Measurements from ENCODE around the gene SYF2. TPM values are rescaled to one million over a fixed set of nuclear protein-coding genes. Genes with fewer than 3 reads are reported as not detected.

The SYF2 gene
- total RNA-seq, 4 donors from 2014 or later: 32.7 to 52.2 (median 43.7) TPM

DNA sequence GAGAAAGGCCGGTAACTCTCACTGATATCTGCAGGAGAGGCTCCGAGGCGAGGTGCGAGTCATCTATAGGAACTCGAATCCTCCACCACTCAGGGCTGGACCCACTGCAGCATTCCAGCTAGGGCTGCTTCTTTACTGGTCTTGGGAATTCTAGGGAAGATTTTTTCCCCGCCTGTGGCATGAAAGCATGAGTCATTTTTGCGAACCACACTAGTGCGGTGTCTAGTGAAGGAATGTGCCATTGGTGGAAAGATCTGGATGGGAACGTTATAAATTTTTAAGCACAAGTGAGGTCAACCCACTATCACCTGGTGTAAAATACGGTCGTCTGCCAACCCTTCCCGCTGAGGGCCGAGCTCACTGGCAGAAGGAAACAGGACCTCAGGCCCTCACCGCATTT, 49.7 kb downstream of the SYF2 start:
- no peak for DNase-seq (ENCODE audit: low spot score in 2 of 2)
- TF ChIP-seq, protein P1, sequence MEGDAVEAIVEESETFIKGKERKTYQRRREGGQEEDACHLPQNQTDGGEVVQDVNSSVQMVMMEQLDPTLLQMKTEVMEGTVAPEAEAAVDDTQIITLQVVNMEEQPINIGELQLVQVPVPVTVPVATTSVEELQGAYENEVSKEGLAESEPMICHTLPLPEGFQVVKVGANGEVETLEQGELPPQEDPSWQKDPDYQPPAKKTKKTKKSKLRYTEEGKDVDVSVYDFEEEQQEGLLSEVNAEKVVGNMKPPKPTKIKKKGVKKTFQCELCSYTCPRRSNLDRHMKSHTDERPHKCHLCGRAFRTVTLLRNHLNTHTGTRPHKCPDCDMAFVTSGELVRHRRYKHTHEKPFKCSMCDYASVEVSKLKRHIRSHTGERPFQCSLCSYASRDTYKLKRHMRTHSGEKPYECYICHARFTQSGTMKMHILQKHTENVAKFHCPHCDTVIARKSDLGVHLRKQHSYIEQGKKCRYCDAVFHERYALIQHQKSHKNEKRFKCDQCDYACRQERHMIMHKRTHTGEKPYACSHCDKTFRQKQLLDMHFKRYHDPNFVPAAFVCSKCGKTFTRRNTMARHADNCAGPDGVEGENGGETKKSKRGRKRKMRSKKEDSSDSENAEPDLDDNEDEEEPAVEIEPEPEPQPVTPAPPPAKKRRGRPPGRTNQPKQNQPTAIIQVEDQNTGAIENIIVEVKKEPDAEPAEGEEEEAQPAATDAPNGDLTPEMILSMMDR (IDR thresholded peaks at IDR 0.05): no peak
- no peak for TF ChIP-seq POLR2A (IDR thresholded peaks at IDR 0.05)
- TF ChIP-seq EP300 (IDR thresholded peaks at IDR 0.05): no peak
- WGBS, 2 donors: 83 to 89% methylated on average over 14 of the region's 14 CpGs
- H3K4me1 ChIP-seq: no peaks in the 10 kb centered on the region
- no peak overlapping the region for H3K4me3 ChIP-seq
- no peaks in the 10 kb centered on the region for H3K36me3 ChIP-seq
- no peak overlapping the region for H3K27ac ChIP-seq
- no peaks in the 10 kb centered on the region for H3K9me3 ChIP-seq
- H3K27me3 ChIP-seq: peaks cover 0 to 16% of the 10 kb centered on the region in 2 donors

DNA sequence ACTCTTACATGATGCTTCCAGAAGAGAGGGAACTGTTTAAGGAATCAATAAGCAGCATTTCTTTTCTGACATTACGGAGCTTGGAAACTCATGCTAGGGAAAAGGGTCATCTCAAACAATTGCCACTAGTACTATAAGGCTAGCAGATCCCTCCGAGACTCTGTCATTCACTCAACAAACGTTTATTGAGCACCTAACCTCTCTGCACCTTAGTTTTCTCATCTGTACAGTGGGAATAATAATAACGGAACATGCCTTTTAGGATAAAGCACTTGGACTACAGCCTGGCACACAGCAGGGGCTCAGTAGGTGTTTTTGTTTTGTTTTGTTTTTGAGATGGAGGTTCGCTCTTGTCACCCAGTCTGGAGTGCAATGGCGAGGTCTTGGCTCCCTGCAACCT, 51.3 kb downstream of the SYF2 start:
- 80 to 86% methylated on average over 6 of the region's 6 CpGs for WGBS, 2 donors
- no peaks in the 10 kb centered on the region for H3K4me1 ChIP-seq
- H3K36me3 ChIP-seq: no peaks in the 10 kb centered on the region
- TF ChIP-seq POLR2A (IDR thresholded peaks at IDR 0.05): no peak
- TF ChIP-seq EP300 (IDR thresholded peaks at IDR 0.05): no peak
- TF ChIP-seq, protein P1 (IDR thresholded peaks at IDR 0.05): no peak
- H3K27me3 ChIP-seq: peaks cover 0 to 16% of the 10 kb centered on the region in 2 donors
- no peaks in the 10 kb centered on the region for H3K9me3 ChIP-seq
- no peak overlapping the region for H3K27ac ChIP-seq
- DNase-seq (ENCODE audit: low spot score in 2 of 2): no peak
- H3K4me3 ChIP-seq: no peak overlapping the region

DNA sequence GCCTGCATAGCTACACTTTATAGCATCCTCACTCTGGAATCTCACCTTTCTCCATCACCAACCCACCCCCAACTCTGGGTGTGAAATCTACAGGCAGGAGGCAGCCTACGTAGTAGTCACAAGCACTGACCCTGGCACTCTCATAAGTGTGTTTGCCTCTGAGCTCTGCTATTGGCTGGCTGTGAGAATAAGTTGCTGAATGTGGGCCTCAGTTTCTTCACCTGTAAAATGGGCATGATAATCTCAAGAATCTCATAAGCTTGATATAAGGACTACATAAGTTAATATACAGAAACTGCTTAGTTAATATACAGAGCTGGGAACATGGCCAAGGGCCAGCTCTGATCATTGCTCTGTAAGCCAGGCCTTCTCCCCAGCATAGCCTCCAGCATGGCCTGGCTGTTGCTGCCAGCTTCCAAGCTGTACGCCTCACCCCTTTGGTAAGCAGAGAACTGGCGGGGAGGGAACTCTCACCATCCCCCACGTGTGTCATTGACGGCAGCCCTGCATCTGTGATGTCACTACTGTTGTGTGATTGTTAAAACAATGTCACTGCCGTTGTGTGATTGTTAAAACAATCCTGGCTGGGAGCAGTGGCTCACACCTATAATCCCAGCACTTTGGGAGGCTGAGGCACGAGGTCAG, 53.3 kb downstream of the SYF2 start:
- H3K9me3 ChIP-seq: no peaks in the 10 kb centered on the region
- no peaks in the 10 kb centered on the region for H3K36me3 ChIP-seq
- no peak for TF ChIP-seq EP300 (IDR thresholded peaks at IDR 0.05)
- no peak for TF ChIP-seq POLR2A (IDR thresholded peaks at IDR 0.05)
- TF ChIP-seq, protein P1 (IDR thresholded peaks at IDR 0.05): no peak
- 63 to 67% methylated on average over 7 of the region's 7 CpGs for WGBS, 2 donors
- no peaks in the 10 kb centered on the region for H3K4me1 ChIP-seq
- H3K27me3 ChIP-seq: no peaks in the 10 kb centered on the region
- no peak overlapping the region for H3K27ac ChIP-seq
- H3K4me3 ChIP-seq: no peak overlapping the region
- no peak for DNase-seq (ENCODE audit: low spot score in 2 of 2)

DNA sequence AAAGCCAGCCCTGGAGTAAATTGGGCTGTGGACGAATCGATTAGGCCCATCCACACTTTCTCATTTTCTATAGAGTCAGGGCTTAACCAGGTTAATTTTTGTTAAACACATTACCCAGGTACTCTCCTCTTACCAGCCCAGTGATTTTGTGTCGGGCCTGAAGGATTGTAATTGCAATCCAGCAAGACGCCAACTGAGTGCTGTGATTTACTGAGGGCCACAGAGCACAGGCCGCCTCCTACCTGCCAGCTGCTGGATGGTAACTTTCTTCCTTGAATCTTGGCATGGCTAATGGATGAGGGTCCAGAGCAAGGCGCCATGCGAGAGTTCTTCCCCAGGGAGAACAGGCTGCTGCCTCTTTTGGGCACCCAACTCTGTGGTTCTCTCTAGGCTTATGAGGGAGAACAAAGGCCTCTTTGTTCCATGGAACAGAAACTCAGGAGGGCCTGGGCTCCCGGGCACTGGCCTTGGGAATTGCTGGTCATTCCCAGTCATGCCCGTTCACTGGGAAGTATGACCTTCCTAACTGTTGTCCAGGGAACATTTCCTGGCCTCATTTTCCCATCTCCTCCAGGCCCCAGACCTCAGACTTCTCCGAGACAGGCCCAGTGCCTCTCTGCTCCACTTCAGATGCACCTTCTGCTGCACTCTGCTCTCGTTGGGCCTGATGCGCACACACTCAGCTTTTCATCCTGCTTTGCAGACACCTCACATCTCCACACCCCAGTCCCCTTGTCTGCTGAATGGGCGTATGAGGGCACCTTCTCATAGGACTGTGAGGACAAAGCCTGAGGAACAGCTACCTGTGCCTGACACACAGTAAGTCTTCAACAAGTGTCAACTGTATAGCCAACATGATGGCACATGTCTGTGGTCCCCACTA, 57.3 kb downstream of the SYF2 start:
- H3K9me3 ChIP-seq: no peaks in the 10 kb centered on the region
- H3K27me3 ChIP-seq: no peaks in the 10 kb centered on the region
- DNase-seq (ENCODE audit: low spot score in 2 of 2): no peak
- no peaks in the 10 kb centered on the region for H3K4me1 ChIP-seq
- no peaks in the 10 kb centered on the region for H3K36me3 ChIP-seq
- 75 to 77% methylated on average over 13 of the region's 13 CpGs for WGBS, 2 donors
- TF ChIP-seq POLR2A (IDR thresholded peaks at IDR 0.05) (no peak), EP300 (IDR thresholded peaks at IDR 0.05) (no peak)
- TF ChIP-seq, protein P1 (IDR thresholded peaks at IDR 0.05): no peak
- H3K27ac ChIP-seq: no peak overlapping the region
- H3K4me3 ChIP-seq: no peak overlapping the region

DNA sequence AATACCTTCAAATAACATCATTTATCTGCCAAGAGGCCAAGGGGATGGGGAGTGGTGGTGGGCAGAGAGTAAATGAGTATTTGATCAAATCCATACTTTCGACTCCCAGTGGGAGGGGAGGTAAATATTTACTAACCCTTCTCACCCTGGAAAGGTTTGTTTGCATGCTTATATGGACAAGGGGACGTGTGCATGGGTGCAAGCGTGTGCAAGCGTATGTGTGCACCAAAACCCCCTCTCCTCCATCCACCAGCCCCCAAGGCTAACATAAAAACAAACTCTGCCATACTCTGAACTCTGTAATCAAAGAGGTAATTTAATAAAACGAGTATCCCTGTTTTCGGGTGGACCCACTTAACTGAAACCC, 58.0 kb downstream of the SYF2 start:
- WGBS, 2 donors: 78 to 85% methylated on average over 6 of the region's 6 CpGs
- Histone ChIP-seq H3K4me1 (no peaks in the 10 kb centered on the region), H3K36me3 (no peaks in the 10 kb centered on the region), H3K27ac (no peak overlapping the region), H3K9me3 (no peaks in the 10 kb centered on the region), H3K4me3 (no peak overlapping the region), H3K27me3 (no peaks in the 10 kb centered on the region)
- DNase-seq (ENCODE audit: low spot score in 2 of 2): no peak
- TF ChIP-seq POLR2A (IDR thresholded peaks at IDR 0.05) (no peak), EP300 (IDR thresholded peaks at IDR 0.05) (no peak)
- TF ChIP-seq, protein P1 (IDR thresholded peaks at IDR 0.05): no peak

Data from tibial nerve (tissue), 4 donors.